PC-9 (cell line): ENCODE data around the gene ZNF407.

ENCODE experiments used
- CTCF ChIP-seq: fragments of 200-600 bp; sonication (generic); conservative IDR thresholded peaks from 2 replicates; pipeline ENCODE4 v1.6.1; 2017; ENCODE audit warnings: mixed run types, antibody characterized with exemption, mild to moderate bottlenecking, moderate library complexity
- EZH2 ChIP-seq: fragments of 200-600 bp; sonication (generic); IDR thresholded peaks from 2 replicates; pipeline ENCODE4 v1.8.0; 2017; ENCODE audit warnings: antibody characterized with exemption, low read depth

GRCh38 chr18:74570266-74570665, 27.4 kb upstream of the ZNF407 start:
- TF ChIP-seq EZH2 (no peak), CTCF (no peak)
